GM12864 (cell line): ENCODE results near the gene COPS6.

Experiments
- DNase-seq: peaks from one replicate; pipeline ENCODE4 v3.0.0-alpha.2; 2011; ENCODE audit warnings: low read depth
- H3K4me3 ChIP-seq: 2 replicates; pipeline ENCODE4 v1.5.1; 2011; ENCODE audit warnings: mild to moderate bottlenecking, low read depth, low read length, control low read depth
- CTCF ChIP-seq: IDR thresholded peaks from 2 replicates; pipeline ENCODE4 v1.5.1; 2011; ENCODE audit warnings: low read depth, mild to moderate bottlenecking, moderate library complexity, low read length, control low read depth, inconsistent platforms; ENCODE audit errors: missing control alignments

COPS6 gene

GRCh38 chr7:100085515-100085914, 3.3 kb upstream of the COPS6 start:
- no peak for DNase-seq
- H3K4me3 ChIP-seq, result no peak overlapping the region
- TF ChIP-seq CTCF, result no peak

- no peak for DNase-seq
- H3K4me3 ChIP-seq, result no peak overlapping the region
- TF ChIP-seq CTCF, result no peak
Observed at GRCh38 chr7:100087055-100087750, 1.6 kb upstream of the COPS6 start.

- no peak for DNase-seq
Observed at GRCh38 chr7:100088095-100088620, 611 bp upstream of the COPS6 start.

GRCh38 chr7:100089458-100090196, 858 bp downstream of the COPS6 start:
- no peak for DNase-seq
- H3K4me3 ChIP-seq, result peak overlapping the region; percentile 95
- no peak for TF ChIP-seq CTCF

More at GRCh38 chr7:100088095-100088620, 611 bp upstream of the COPS6 start:
- TF ChIP-seq CTCF, result no peak
- peak overlapping the region; percentile 95 for H3K4me3 ChIP-seq

- TF ChIP-seq CTCF, result no peak
- DNase-seq, result no peak
- H3K4me3 ChIP-seq, result no peak overlapping the region
Observed at GRCh38 chr7:100090527-100091410, 2.0 kb downstream of the COPS6 start.

- no peak for TF ChIP-seq CTCF
- no peak overlapping the region for H3K4me3 ChIP-seq
- no peak for DNase-seq
Observed at GRCh38 chr7:100091411-100092181, 2.8 kb downstream of the COPS6 start.
